Muscle layer of colon (tissue), 2 donors: ENCODE data around the gene BBS7.

Source experiments
- H3K27ac ChIP-seq: one replicate; pipeline ENCODE4 v1.7.0; 2013; ENCODE audit warnings: low read depth, mild to moderate bottlenecking, low read length, moderate library complexity
- H3K27me3 ChIP-seq, 2 donors: one replicate each; pipeline ENCODE4 v1.7.0; 2013; ENCODE audit warnings: low read length in 2 of 2, mild to moderate bottlenecking in 2 of 2; ENCODE audit not compliant: insufficient read depth in 2 of 2, control insufficient read depth in 1 of 2
- H3K36me3 ChIP-seq: one replicate; pipeline ENCODE4 v1.7.0; 2013; ENCODE audit warnings: mild to moderate bottlenecking, low read length; ENCODE audit not compliant: insufficient read depth
- H3K4me1 ChIP-seq: one replicate; pipeline ENCODE4 v1.7.0; 2013; ENCODE audit warnings: mild to moderate bottlenecking, low read length; ENCODE audit not compliant: insufficient read depth
- H3K4me3 ChIP-seq, 2 donors: one replicate each; pipeline ENCODE4 v1.7.0; 2013; ENCODE audit warnings: low read length in 2 of 2, low read depth in 1 of 2, mild to moderate bottlenecking in 1 of 2, moderate library complexity in 1 of 2
- H3K9ac ChIP-seq: one replicate; pipeline ENCODE4 v1.7.0; 2013; ENCODE audit warnings: low read length
- H3K9me3 ChIP-seq: one replicate; pipeline ENCODE4 v1.7.0; 2013; ENCODE audit warnings: mild to moderate bottlenecking, low read length
- donor health status: abdominal sarcoma.
- donor health status: Adenocarcinoma of cecum.

Gene BBS7

DNA sequence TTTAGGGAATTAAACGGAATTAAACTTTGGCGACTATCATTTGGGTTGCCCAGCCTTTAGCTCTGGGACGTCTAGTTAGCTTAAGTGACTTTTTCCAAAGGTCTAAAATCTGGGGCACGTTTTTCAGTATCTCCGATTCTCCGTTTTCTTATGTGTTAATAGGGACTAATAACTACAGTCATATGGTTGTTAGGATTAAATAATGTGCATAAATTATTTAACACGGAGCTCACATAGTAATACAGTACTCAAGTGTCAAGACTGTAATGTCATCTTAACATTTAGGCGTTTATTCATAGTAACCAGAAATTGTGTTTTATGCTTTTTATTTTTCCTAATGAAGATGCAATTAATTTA is 46.1 kb downstream of the BBS7 start:
- Histone ChIP-seq H3K27ac (peak overlapping the region; percentile 79), H3K36me3 (peaks cover 4% of the 10 kb centered on the region)

DNA sequence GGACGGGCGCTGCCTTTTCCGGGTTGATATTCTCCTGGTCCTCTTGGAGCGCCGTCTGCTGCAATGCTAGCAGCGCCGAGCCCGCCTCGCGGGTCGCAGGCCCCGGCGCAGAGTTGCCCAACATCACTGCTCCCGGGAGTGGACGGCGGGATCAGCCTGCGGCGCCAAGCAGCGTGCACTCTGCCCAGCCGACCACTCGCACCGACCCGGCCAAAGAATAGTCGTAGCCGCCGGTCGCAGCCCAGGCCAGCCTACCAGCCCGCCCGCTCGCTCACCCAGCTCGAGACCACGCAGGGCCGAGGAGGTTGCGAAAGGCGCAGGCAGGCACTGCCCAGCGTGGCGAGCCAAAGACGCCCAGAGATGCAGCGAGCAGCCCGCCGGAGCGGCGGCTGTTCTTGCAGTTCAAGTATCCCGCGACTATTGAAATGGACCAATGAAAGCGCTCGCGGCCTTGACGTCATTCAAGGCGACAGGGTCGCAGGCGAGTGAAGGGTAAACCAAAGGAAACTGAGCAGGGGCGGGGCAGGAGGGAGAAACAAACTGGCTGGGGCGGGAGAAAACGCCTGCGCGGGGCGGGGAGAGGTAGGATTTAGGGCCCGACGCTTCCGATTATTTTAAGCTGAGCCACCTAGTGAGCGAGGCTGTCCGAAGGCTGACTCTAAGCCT is 46.6 kb downstream of the BBS7 start, which contains the start of gene CCNA2:
CCNA2 (minus strand) TSS at position 379 of the 666 bp plus-strand sequence; CDS start at position 124, 255 bp downstream.
- H3K4me1 ChIP-seq, result peaks cover 8% of the 10 kb centered on the region
- H3K9me3 ChIP-seq, result no peaks in the 10 kb centered on the region
- no peaks in the 10 kb centered on the region for H3K27me3 ChIP-seq
- H3K9ac ChIP-seq, result peak within 1 kb of the TSS; percentile 37
- peak within 1 kb of the TSS; percentile 3 to 58 for H3K4me3 ChIP-seq
- H3K27ac ChIP-seq, result peak within 1 kb of the TSS; percentile 79
- peaks cover 4% of the 10 kb centered on the region for H3K36me3 ChIP-seq

More for the DNA sequence above, 46.1 kb downstream of the BBS7 start:
- Histone ChIP-seq H3K4me1 (peaks cover 8% of the 10 kb centered on the region), H3K9me3 (no peaks in the 10 kb centered on the region), H3K9ac (peak overlapping the region; percentile 37), H3K4me3 (peak overlapping the region; percentile 3 to 58), H3K27me3 (no peaks in the 10 kb centered on the region)

DNA sequence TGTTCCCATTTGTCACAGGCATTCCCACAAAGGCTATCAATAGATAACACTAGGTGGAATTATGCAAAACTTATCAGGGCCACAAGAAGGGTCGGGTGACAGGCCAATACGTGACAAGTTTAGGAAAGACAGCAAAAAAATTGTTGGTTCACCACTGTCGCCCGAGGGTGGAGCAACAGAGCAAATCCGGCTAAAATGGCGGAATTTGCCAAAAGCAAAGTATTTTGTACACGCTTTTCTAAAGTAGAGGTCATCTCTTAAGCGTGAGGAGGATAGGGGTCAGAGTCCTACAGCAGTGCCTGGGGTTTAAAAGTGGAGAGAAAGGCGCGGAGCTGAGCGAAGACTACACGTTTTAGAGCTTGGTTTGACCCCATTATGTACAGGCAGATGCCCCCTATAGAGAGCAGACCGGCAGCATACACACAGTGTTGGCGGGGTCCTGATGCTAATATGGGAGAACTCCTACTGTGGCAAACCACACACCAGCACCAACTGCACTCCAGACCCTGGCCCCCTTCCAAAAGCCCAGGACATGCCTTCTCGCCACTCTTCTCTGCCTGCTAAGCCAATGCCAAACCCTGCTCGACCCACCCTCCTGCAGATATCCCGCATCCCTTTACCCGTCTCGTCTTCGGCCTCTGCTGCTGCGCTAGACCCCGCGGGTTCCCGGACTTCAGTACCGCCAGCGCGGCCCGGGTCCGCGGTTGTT is 47.3 kb downstream of the BBS7 start:
- Histone ChIP-seq H3K9me3 (no peaks in the 10 kb centered on the region), H3K9ac (no peak overlapping the region), H3K27me3 (no peaks in the 10 kb centered on the region), H3K4me1 (peaks cover 8% of the 10 kb centered on the region), H3K27ac (no peak overlapping the region), H3K4me3 (peak overlapping the region; percentile 3 to 58), H3K36me3 (peaks cover 8% of the 10 kb centered on the region)

DNA sequence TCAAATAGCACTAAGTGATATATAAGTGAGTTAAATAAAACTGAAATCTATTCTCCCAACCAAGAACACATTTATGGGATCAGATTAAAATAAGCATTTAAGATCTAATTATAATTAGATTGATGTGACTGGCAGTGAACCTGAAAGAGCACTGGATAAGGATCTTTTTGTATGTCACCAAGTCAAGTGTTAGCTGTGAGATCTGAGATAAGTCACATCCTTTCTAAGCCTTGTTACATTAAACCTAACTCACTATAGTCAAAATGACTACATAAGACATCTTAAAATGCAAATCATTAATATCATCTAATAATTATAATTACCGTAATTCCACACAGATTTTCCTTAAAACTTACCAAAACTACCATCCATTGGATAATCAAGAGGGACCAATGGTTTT is 48.2 kb downstream of the BBS7 start:
- peaks cover 8% of the 10 kb centered on the region for H3K4me1 ChIP-seq
- no peaks in the 10 kb centered on the region for H3K27me3 ChIP-seq
- no peak overlapping the region for H3K9ac ChIP-seq
- no peak overlapping the region for H3K27ac ChIP-seq
- H3K4me3 ChIP-seq, result no peak overlapping the region
- H3K9me3 ChIP-seq, result no peaks in the 10 kb centered on the region
- peaks cover 14% of the 10 kb centered on the region for H3K36me3 ChIP-seq

DNA sequence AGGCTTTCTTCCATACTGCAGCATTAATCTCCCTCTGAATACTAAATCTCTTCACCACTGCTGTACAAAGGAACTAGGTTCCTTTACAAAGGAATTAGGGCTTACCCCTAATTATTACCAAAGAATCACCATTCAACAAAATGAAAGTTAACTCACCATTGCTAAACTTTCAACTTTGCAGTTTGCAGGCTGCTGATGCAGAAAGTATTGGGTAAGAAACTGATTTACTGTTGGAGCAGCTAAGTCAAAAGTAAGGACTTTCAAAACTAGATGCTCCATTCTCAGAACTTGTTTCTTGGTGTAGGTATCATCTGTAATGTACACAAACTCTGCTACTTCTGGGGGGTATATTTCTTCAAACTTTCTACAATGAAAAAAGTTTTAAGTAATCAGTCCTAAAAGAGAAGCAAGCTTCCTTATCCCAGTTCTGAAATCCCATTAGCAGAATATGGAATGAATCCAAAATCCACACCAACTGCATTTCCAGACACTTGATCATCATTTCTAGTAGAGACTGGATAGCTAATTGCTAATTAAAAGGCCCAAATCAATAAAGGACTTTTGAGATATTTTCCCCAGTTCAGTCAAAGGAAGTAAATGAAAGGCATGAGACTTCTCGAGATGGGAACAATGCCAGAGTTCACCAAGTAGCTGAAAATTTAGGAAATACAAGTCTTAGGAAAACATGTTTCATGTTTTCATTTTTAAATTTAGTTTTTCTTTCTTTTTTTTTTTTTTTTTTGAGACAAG is 50.9 kb downstream of the BBS7 start:
- Histone ChIP-seq H3K27me3 (no peaks in the 10 kb centered on the region), H3K9ac (no peak overlapping the region), H3K4me3 (no peak overlapping the region), H3K27ac (no peak overlapping the region), H3K9me3 (no peaks in the 10 kb centered on the region), H3K4me1 (no peaks in the 10 kb centered on the region), H3K36me3 (peaks cover 38% of the 10 kb centered on the region)

DNA sequence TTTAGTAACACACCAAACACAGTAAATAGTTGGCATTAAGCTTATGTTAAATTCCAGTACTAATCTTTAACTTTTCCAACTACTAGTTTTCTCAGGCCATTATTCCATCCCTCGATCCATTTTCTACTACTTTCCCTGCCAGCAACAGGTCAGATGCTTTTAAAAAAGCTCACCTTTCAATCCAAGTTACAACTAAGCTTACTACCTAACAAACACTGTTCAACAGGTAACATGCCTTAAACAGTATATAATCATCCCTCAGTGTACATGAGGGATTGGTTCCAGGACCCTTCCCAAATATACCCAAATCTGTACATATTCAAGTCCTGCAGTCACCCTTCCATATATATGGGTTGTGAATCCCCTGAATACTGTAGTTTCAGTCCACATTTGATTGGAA is 52.1 kb downstream of the BBS7 start:
- Histone ChIP-seq H3K27me3 (no peaks in the 10 kb centered on the region), H3K27ac (no peak overlapping the region), H3K9me3 (no peaks in the 10 kb centered on the region), H3K4me3 (no peak overlapping the region), H3K9ac (no peak overlapping the region), H3K4me1 (no peaks in the 10 kb centered on the region), H3K36me3 (peaks cover 45% of the 10 kb centered on the region)

DNA sequence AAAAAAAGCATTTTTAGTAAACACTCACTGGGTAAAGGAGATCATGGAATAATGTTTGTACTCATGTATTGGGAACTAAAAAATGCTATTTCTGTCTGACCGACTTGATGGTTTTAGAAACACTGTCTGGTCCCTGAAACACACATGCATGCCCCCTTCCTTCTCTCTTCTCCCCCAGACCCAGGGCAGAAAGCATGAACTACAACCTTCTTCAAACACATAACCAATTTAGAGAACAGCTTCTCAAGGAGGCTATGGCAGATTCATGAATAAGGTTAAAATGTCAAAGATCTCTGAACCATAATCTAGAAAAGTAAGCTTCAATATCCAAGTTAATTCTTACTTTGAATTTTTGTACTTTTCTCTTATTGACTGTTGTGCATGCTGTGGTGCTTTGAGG is 52.6 kb downstream of the BBS7 start:
- H3K27me3 ChIP-seq, result no peaks in the 10 kb centered on the region
- H3K9me3 ChIP-seq, result no peaks in the 10 kb centered on the region
- no peak overlapping the region for H3K9ac ChIP-seq
- H3K36me3 ChIP-seq, result peaks cover 51% of the 10 kb centered on the region
- no peak overlapping the region for H3K27ac ChIP-seq
- H3K4me3 ChIP-seq, result no peak overlapping the region
- H3K4me1 ChIP-seq, result no peaks in the 10 kb centered on the region

DNA sequence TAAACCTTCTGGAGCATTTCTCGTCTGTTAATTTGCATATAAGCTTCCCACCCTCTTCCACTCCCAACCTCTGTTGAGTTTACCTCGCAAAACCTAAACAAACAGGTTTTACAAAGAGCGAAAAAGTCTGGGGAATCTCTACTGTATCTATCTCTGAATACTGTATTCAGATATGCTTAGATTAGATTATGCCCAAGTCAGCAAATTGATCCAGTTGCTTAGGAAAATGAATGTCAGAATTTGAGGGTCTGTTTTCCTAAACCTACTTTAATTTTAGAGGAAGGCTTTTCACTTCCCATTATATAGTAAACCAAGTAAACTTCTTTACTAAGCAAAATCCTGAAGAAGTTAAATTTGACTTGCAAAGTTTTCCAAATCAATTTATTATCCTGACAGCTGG is 53.3 kb downstream of the BBS7 start:
- Histone ChIP-seq H3K27me3 (no peaks in the 10 kb centered on the region), H3K9ac (no peak overlapping the region), H3K9me3 (no peaks in the 10 kb centered on the region), H3K36me3 (peaks cover 58% of the 10 kb centered on the region), H3K27ac (no peak overlapping the region), H3K4me3 (no peak overlapping the region), H3K4me1 (no peaks in the 10 kb centered on the region)

DNA sequence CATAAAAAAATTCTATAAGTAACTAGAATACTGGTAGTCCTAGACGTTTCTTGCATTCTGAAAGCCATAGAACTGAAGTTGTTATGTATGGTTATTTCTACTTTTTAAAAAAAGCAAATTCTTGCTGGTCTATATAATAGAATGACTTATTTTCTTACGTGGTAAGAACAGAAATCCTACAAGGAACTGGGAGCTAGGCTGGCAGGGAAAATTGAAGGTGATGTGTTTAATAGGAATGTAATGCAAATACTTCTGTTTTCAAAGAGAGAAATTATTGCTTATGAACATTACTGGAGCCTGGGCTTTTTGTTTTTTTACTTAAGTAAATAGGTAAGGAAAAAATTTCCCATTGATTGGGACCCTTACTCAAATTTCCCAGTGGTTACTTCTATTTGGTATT is 55.5 kb downstream of the BBS7 start:
- no peaks in the 10 kb centered on the region for H3K9me3 ChIP-seq
- no peak overlapping the region for H3K4me3 ChIP-seq
- H3K27ac ChIP-seq, result no peak overlapping the region
- no peaks in the 10 kb centered on the region for H3K27me3 ChIP-seq
- no peak overlapping the region for H3K9ac ChIP-seq
- H3K36me3 ChIP-seq, result peaks cover 72% of the 10 kb centered on the region
- no peaks in the 10 kb centered on the region for H3K4me1 ChIP-seq

DNA sequence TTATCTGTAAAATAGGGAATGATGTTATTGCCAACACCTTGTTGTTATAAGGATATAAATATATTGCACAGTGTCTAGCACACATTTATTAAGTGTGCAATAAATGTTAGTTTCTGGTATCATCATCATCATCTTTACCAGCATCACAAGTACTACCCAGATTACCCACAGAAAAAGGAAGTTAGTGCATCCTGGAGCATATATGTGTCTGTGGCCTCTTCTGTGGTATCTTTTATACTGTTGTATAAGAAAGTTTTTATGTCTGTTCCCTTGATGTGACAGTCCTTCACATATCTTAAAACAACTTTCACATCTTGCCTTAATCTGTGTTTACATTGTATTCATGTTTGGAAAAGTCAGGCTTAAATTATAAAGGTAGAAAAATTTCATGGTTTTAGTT is 59.2 kb downstream of the BBS7 start:
- Histone ChIP-seq H3K9me3 (no peaks in the 10 kb centered on the region), H3K9ac (no peak overlapping the region), H3K27ac (no peak overlapping the region), H3K4me3 (no peak overlapping the region), H3K36me3 (peaks cover 81% of the 10 kb centered on the region), H3K27me3 (no peaks in the 10 kb centered on the region), H3K4me1 (no peaks in the 10 kb centered on the region)

DNA sequence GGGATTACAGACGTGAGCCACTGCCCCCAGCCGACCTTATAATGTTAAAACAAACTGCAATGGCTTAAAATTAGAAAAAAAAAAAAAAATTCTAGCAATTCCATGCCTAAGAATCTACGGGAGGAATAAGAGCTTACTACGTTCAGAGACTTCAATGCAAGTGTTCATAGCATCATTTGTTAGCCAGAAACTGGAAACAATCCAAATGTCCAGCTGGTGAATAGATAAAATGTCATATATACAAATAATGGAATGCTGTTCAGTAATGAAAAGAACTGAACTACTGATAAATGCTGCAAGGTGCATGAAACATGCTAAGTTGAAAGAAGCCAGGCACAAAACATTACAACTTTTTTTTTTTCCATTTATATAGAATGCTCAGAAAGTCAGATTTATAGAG is 63.9 kb downstream of the BBS7 start:
- H3K4me3 ChIP-seq, result no peak overlapping the region
- H3K9me3 ChIP-seq, result no peaks in the 10 kb centered on the region
- no peak overlapping the region for H3K9ac ChIP-seq
- no peaks in the 10 kb centered on the region for H3K27me3 ChIP-seq
- H3K4me1 ChIP-seq, result peaks cover 4% of the 10 kb centered on the region
- H3K27ac ChIP-seq, result no peak overlapping the region
- peaks cover 71% of the 10 kb centered on the region for H3K36me3 ChIP-seq
